LoVo (cell line): ENCODE data around the gene ASTE1.
"Not testable (repeated sequence)": the region's sequence is repeated elsewhere in the genome, so short reads cannot be mapped to it uniquely, and the experiment has no call there.

ENCODE experiments used
- DNase-seq: peaks from one replicate; pipeline ENCODE4 v3.0.0-alpha.2; 2016; ENCODE audit warnings: low spot score

The ASTE1 gene

GRCh38 chr3:131008326-131008725 lies 18.3 kb downstream of the ASTE1 start:
- DNase-seq, result no peak

- no peak for DNase-seq
Measured at GRCh38 chr3:131007782-131008181, 18.8 kb downstream of the ASTE1 start.

- DNase-seq, result no peak
Measured at GRCh38 chr3:131007256-131007655, 19.4 kb downstream of the ASTE1 start.

GRCh38 chr3:131004603-131005002 lies 22.0 kb downstream of the ASTE1 start:
- DNase-seq, result no peak

- DNase-seq, result no peak
Measured at GRCh38 chr3:131001071-131001470, 25.6 kb downstream of the ASTE1 start.

GRCh38 chr3:130997289-130997688 lies 29.3 kb downstream of the ASTE1 start:
- DNase-seq, result no peak

- no peak for DNase-seq
Measured at GRCh38 chr3:130992344-130992743, 34.3 kb downstream of the ASTE1 start.

GRCh38 chr3:130991126-130991525 lies 35.5 kb downstream of the ASTE1 start:
- DNase-seq, result no peak

- DNase-seq, result no peak
Measured at GRCh38 chr3:130990282-130990681, 36.3 kb downstream of the ASTE1 start.

- no peak for DNase-seq
Measured at GRCh38 chr3:130981469-130981868, 45.2 kb downstream of the ASTE1 start.

GRCh38 chr3:130979117-130979516 lies 47.5 kb downstream of the ASTE1 start:
- no peak for DNase-seq

GRCh38 chr3:130976706-130977105 lies 49.9 kb downstream of the ASTE1 start:
- no peak for DNase-seq

GRCh38 chr3:130975251-130975650 lies 51.4 kb downstream of the ASTE1 start:
- no peak for DNase-seq

- no peak for DNase-seq
Measured at GRCh38 chr3:130974201-130974600, 52.4 kb downstream of the ASTE1 start.

GRCh38 chr3:130973406-130973805 lies 53.2 kb downstream of the ASTE1 start:
- no peak for DNase-seq

- not testable (repeated sequence) for DNase-seq
Measured at GRCh38 chr3:130972592-130972991, 54.0 kb downstream of the ASTE1 start.

GRCh38 chr3:130971208-130971607 lies 55.4 kb downstream of the ASTE1 start:
- DNase-seq, result no peak

- no peak for DNase-seq
Measured at GRCh38 chr3:130969621-130970020, 57.0 kb downstream of the ASTE1 start.

- DNase-seq, result no peak
Measured at GRCh38 chr3:130968221-130968620, 58.4 kb downstream of the ASTE1 start.

- no peak for DNase-seq
Measured at GRCh38 chr3:130967281-130967680, 59.3 kb downstream of the ASTE1 start.

GRCh38 chr3:130963878-130964277 lies 62.7 kb downstream of the ASTE1 start:
- peak; percentile 47 for DNase-seq
